NT2/D1 (cell line): ENCODE measurements around the gene NANOS1.

Experiments used
- DNase-seq: peaks from one replicate; pipeline ENCODE4 v3.0.0-alpha.2; 2011; ENCODE audit warnings: low read depth, low spot score
- H3K27me3 ChIP-seq: 2 replicates; pipeline ENCODE4 v1.6.0; 2011; ENCODE audit warnings: mild to moderate bottlenecking; ENCODE audit not compliant: insufficient read length, insufficient read depth
- H3K36me3 ChIP-seq: 2 replicates; pipeline ENCODE4 v1.6.1; 2011; ENCODE audit warnings: mild to moderate bottlenecking, low read length, mixed read lengths; ENCODE audit not compliant: insufficient read depth, insufficient read length
- H3K4me1 ChIP-seq: 2 replicates; pipeline ENCODE4 v1.5.1; 2011; ENCODE audit not compliant: insufficient read depth, insufficient read length
- H3K4me3 ChIP-seq: 2 replicates; pipeline ENCODE4 v1.5.1; 2011; ENCODE audit warnings: low read depth; ENCODE audit not compliant: insufficient read length
- H3K9ac ChIP-seq: 2 replicates; pipeline ENCODE4 v1.6.0; 2011; ENCODE audit warnings: low read depth; ENCODE audit not compliant: insufficient read length
- H3K9me3 ChIP-seq: 2 replicates; pipeline ENCODE4 v1.5.1; 2011; ENCODE audit warnings: mild to moderate bottlenecking, low read length; ENCODE audit not compliant: insufficient read depth
- SUZ12 ChIP-seq: IDR thresholded peaks from 2 replicates; pipeline ENCODE4 v1.6.1; 2011; ENCODE audit not compliant: insufficient read length, insufficient read depth; ENCODE audit errors: extremely low read depth
- YY1 ChIP-seq: IDR thresholded peaks from 2 replicates; pipeline ENCODE4 v1.6.1; 2011; ENCODE audit not compliant: insufficient read length, insufficient read depth
- ZNF274 ChIP-seq: IDR thresholded peaks from 2 replicates; pipeline ENCODE4 v1.6.1; 2011; ENCODE audit warnings: mild to moderate bottlenecking, low read depth, low read length

NANOS1 gene

DNA sequence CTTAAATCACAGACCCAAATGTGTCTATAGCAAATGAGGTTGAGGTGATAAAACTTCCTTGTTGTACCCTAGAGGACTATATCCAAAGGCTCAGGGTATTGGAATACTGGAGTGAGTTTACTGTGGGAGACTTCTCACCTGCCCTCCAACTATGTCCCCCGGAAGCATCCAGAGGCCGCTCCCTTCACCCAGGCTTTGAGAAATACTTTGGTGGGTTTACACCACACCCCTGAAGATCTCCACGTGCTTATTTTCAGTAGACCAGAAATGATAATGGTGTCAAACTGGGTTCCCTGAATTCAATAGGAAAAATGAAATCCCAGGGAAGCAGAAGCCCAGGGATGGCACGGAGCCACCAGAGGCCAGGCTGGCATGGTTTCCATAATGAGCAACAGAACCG lies 31.3 kb upstream of the NANOS1 start:
- Histone ChIP-seq H3K4me1 (no peaks in the 10 kb centered on the region), H3K36me3 (no peaks in the 10 kb centered on the region), H3K9me3 (no peaks in the 10 kb centered on the region), H3K9ac (no peak overlapping the region), H3K4me3 (no peak overlapping the region), H3K27me3 (no peaks in the 10 kb centered on the region)
- TF ChIP-seq ZNF274 (no peak), SUZ12 (no peak), YY1 (no peak)
- no peak for DNase-seq

DNA sequence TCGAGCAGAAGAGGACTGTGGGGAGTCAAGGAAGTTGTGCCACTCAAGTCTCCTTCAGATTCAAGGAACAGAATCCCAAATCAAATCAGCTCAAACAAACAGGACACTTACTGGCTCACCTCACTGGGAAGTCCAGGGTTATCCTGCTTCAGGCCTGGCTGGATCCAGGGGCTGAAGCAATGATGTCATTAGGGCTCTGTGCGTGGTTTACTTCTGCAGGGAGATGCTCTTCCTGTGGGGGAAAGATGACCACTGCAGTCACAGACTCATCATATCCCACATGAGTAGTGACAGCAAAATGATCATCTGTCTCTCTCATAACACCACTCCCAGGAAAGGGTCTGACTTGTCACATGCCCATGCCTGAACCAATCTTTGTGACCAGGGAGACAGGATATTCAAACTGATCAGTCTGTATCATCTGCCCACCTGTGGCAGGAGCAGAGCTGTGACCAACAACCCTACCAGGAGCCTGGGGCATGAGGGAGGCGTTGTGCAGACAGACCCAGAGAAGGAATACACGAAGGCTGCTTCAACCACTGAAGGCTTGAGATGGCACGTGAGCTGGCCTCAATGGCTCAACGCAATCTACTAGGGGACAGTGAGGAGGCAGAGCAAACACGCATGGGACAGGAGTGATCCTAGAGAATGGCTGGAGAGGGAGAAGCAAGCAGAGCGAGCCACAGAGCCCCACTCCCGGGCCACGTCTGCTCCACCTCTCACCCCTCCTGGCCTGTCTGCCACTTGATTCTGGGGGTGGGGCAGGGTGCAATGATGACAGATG lies 27.6 kb upstream of the NANOS1 start:
- H3K4me1 ChIP-seq = no peaks in the 10 kb centered on the region
- H3K9me3 ChIP-seq = no peaks in the 10 kb centered on the region
- DNase-seq = no peak
- H3K36me3 ChIP-seq = no peaks in the 10 kb centered on the region
- TF ChIP-seq SUZ12 (no peak), ZNF274 (no peak), YY1 (no peak)
- H3K9ac ChIP-seq = no peak overlapping the region
- H3K4me3 ChIP-seq = no peak overlapping the region
- no peaks in the 10 kb centered on the region for H3K27me3 ChIP-seq

DNA sequence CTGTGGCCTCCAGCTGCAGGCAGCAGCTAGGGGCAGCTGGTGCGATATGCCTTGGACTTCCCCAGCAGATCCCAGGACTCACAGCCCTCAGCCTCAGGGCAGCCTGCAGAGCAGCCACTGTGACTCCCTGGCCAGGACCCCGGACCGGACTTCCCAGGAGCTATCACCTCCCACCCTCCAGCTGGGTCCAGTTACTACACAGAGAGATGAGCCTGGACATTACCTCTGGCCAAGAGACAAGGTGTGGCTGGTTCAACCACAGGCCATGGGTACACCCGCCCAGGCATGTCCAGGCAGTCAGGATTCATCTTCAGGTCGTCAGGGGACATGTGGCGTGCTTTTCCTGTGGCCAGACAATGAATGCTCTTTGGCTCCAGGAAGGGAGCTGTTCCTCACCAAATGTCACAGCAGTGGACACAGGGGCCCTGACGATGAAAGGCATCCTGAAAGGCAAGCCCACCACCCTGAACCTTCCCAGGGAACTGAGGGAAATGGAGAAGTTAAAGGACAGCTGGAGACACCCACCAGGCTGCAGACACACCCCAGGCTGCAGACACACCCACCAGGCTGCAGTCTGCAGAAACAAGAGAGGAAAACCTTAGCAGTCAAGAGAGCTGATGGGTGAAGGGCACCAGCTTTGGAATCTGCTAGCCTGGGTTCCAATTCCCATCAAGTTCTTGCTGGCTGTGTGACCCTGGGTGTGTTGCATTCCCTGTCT lies 25.8 kb upstream of the NANOS1 start:
- TF ChIP-seq SUZ12 = no peak
- TF ChIP-seq ZNF274 = no peak
- TF ChIP-seq YY1 = no peak
- no peak overlapping the region for H3K4me3 ChIP-seq

DNA sequence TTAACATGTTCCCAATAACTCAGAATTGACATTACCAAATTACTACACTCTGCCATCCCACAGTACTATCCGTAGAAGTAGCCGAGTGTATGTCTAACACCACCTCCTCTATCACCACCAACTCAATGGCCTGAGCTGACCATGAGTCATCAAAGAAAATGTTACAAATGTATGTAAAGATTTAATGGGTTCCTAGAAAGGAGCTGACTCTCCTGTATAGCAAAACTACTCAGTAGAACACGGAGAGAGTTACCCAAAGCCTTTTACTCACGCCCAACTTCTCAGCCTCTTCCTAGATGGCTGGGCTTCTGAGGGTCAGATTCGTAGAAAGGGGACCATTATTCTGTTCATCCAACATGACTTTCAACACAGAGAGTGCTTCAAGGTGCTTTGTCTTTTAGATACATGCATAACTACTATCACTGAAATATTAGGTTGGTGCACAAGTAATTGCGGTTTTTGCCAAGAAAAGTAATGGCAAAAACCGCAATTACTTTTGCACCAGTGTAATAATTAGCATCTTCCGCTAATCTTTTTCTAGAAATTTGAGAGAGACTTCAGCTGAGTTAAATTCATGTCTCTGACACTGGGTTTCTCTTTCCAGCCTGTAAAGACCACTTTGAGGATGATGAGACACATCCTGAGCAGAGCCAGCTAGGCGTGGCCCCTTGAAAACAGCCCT lies 24.0 kb upstream of the NANOS1 start:
- Histone ChIP-seq H3K36me3 (no peaks in the 10 kb centered on the region), H3K27me3 (no peaks in the 10 kb centered on the region), H3K4me1 (no peaks in the 10 kb centered on the region), H3K9me3 (no peaks in the 10 kb centered on the region), H3K9ac (no peak overlapping the region), H3K4me3 (no peak overlapping the region)
- TF ChIP-seq ZNF274 (no peak), YY1 (no peak), SUZ12 (no peak)
- DNase-seq = no peak

More for the DNA sequence above, 25.8 kb upstream of the NANOS1 start:
- Histone ChIP-seq H3K9me3 (no peaks in the 10 kb centered on the region), H3K9ac (no peak overlapping the region), H3K4me1 (no peaks in the 10 kb centered on the region), H3K27me3 (no peaks in the 10 kb centered on the region), H3K36me3 (no peaks in the 10 kb centered on the region)
- no peak for DNase-seq

DNA sequence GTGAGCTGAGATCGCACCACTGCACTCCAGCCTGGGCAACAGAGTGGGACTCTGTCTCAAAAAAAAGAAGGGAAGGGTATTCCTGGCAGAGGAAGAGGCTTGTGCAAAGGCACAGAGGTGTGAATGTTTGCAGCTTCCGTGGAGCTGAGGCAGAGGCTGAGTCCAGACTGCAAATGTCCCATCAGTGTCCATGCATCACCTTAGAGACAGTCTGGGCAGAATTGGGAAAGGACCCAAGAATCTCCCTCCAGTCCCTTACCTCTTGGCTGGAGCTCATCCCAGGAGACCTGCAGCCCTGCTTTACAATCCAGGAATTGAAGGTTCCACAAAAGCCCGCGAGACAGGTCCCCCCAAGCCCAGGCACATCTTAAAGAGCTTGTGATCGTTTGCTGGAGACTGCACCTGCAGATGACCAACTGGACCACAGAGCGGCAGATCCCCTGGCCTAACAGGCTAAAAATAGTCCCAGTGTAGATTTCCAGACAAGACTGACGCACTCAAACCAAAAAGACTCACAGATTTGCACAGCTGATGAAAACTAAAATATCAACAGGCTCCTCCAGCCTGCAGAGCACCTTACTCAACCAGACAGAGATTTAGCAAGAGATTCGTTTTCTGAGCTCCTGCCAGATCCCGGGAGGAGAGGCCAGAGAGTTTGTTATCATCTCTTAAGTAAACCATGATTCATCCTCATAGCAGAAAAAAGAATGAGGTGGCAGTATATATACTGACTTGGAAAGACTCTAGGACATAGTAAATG lies 22.9 kb upstream of the NANOS1 start:
- no peak for TF ChIP-seq YY1
- no peak for TF ChIP-seq ZNF274
- no peak for TF ChIP-seq SUZ12
- H3K9me3 ChIP-seq = no peaks in the 10 kb centered on the region
- H3K9ac ChIP-seq = no peak overlapping the region
- H3K36me3 ChIP-seq = no peaks in the 10 kb centered on the region
- H3K4me3 ChIP-seq = no peak overlapping the region
- no peak for DNase-seq
- H3K27me3 ChIP-seq = no peaks in the 10 kb centered on the region
- no peaks in the 10 kb centered on the region for H3K4me1 ChIP-seq

DNA sequence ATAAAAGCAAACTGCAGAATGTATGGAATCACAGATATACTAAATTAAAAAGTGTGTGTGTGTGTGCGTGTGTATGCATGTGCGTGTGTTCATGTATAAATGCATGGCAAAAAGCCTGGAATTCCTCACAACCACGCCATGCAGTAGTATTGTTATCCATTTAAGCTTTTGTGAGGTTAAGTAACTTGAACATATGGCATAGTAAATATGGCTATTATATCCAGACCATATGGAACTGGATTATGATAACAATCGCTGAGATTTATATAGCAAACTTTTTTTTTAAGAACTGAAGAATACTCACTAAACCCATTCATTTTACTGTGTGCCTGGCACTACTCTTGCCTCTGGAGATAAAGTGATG lies 22.3 kb upstream of the NANOS1 start:
- Histone ChIP-seq H3K4me1 (no peaks in the 10 kb centered on the region), H3K4me3 (no peak overlapping the region), H3K36me3 (no peaks in the 10 kb centered on the region), H3K9me3 (no peaks in the 10 kb centered on the region), H3K9ac (no peak overlapping the region), H3K27me3 (no peaks in the 10 kb centered on the region)
- no peak for TF ChIP-seq YY1
- no peak for DNase-seq
